BE2C (cell line): ENCODE data around the gene IL12RB1.

ENCODE experiments used
- DNase-seq: peaks from one replicate; pipeline ENCODE4 v3.0.0-alpha.2; 2020
- H3K27me3 ChIP-seq: fragments of 250-450 bp; sonication (Bioruptor Pico); 2 replicates; pipeline ENCODE4 v1.5.1; 2020; ENCODE audit warnings: mild to moderate bottlenecking
- H3K36me3 ChIP-seq: fragments of 250-450 bp; sonication (Bioruptor Pico); 2 replicates; pipeline ENCODE4 v1.5.1; 2020; ENCODE audit warnings: mild to moderate bottlenecking
- H3K4me1 ChIP-seq: fragments of 250-450 bp; sonication (Bioruptor Pico); 2 replicates; pipeline ENCODE4 v1.5.1; 2020
- H3K4me3 ChIP-seq: 2 replicates; pipeline ENCODE4 v1.5.1; 2011; ENCODE audit warnings: low read depth, low read length
- H3K9me3 ChIP-seq: fragments of 250-450 bp; sonication (Bioruptor Pico); 2 replicates; pipeline ENCODE4 v1.5.1; 2020
- TF ChIP-seq, protein P1 (sequence below): IDR thresholded peaks from 2 replicates; pipeline ENCODE4 v1.5.1; 2012; ENCODE audit warnings: mild to moderate bottlenecking, low read depth, low read length

IL12RB1 gene

DNA sequence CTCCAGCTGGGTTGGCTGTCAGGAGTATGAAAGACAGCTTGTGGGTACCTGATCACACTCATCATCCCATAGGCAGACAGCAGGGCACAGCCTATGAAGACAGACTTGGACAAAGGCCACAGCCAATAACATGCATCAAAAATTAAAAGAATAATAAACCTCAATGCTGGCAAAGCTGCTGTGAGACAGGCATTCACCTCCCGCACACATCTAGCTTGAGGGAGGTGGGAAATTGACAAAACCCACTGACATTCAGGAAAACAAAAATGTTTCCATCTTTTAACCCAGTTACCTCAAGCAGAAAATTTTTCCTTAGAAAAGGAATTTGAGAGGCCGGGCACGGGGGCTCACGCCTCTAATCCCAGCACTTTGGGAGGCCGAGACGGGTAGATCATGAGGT is 14.4 kb downstream of the IL12RB1 start:
- no peaks in the 10 kb centered on the region for H3K36me3 ChIP-seq
- TF ChIP-seq, protein P1, sequence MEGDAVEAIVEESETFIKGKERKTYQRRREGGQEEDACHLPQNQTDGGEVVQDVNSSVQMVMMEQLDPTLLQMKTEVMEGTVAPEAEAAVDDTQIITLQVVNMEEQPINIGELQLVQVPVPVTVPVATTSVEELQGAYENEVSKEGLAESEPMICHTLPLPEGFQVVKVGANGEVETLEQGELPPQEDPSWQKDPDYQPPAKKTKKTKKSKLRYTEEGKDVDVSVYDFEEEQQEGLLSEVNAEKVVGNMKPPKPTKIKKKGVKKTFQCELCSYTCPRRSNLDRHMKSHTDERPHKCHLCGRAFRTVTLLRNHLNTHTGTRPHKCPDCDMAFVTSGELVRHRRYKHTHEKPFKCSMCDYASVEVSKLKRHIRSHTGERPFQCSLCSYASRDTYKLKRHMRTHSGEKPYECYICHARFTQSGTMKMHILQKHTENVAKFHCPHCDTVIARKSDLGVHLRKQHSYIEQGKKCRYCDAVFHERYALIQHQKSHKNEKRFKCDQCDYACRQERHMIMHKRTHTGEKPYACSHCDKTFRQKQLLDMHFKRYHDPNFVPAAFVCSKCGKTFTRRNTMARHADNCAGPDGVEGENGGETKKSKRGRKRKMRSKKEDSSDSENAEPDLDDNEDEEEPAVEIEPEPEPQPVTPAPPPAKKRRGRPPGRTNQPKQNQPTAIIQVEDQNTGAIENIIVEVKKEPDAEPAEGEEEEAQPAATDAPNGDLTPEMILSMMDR = no peak

DNA sequence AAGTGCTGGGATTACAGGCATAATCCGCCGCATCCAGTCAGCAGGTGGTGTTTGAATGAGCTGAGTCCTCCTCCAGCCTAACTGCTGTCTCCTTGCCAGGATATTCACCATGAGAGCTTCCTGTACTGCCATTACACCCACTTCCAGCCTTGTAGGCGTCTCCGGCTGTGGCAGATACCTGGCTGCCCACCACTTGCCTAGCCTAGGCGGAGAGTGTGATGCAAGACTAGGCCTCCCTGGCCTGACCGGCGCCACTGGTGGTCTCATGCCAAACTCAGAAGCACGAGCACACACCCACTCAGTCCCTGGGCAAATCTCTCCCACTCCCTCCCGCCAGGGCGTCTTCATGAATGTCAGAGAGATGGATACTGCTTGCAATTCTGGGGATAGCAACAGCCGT is 16.6 kb downstream of the IL12RB1 start:
- no peaks in the 10 kb centered on the region for H3K36me3 ChIP-seq
- no peaks in the 10 kb centered on the region for H3K27me3 ChIP-seq
- no peaks in the 10 kb centered on the region for H3K4me1 ChIP-seq

More for the DNA sequence above, 14.4 kb downstream of the IL12RB1 start:
- DNase-seq = no peak
- no peaks in the 10 kb centered on the region for H3K9me3 ChIP-seq
- H3K4me3 ChIP-seq = no peak overlapping the region
- no peaks in the 10 kb centered on the region for H3K4me1 ChIP-seq
- no peaks in the 10 kb centered on the region for H3K27me3 ChIP-seq

DNA sequence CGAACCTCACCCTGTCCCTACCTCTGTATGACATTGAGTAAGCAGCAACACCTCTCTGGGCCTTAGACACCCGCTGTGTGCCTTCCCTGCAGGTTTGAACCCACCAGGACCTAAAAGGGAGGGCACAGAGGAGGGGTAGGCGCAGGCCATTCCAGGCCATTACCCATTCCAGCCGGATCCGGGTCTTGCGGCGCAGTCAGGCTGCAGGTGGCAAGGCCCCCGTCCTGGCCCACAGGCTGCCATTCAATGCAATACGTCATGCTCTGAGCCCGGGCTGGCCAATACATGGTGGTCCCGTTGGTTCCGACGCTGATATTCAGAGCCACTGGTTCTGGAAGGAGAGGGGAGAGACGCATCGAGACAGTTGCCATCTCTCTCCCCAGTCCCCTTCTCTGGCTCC is 17.4 kb downstream of the IL12RB1 start:
- TF ChIP-seq, protein P1 = no peak
- Histone ChIP-seq H3K9me3 (no peaks in the 10 kb centered on the region), H3K4me3 (no peak overlapping the region), H3K36me3 (no peaks in the 10 kb centered on the region), H3K4me1 (no peaks in the 10 kb centered on the region), H3K27me3 (no peaks in the 10 kb centered on the region)
- DNase-seq = no peak

More for the DNA sequence above, 16.6 kb downstream of the IL12RB1 start:
- DNase-seq = no peak
- TF ChIP-seq, protein P1 = no peak
- Histone ChIP-seq H3K4me3 (no peak overlapping the region), H3K9me3 (no peaks in the 10 kb centered on the region)

DNA sequence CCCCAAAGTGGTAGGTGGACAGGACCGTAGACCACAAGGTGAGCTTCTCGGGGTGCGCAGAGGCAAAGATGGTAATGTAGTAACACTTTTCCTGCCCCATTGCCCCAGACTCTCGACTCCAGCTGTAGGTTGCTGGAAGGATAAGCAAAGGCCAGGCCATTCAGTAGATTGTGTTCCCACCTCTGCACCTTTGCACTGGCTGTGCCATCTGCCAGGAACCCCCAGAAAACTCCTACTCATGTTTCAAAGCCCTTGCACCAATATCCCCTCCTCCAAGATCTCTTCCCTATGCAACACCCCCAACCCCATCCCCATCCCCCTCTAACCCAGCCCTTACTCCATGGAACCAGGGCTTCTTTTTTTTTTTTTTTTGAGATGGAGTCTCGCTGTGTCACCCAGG is 18.3 kb downstream of the IL12RB1 start:
- Histone ChIP-seq H3K9me3 (no peaks in the 10 kb centered on the region), H3K4me3 (no peak overlapping the region), H3K4me1 (no peaks in the 10 kb centered on the region), H3K27me3 (no peaks in the 10 kb centered on the region), H3K36me3 (no peaks in the 10 kb centered on the region)
- TF ChIP-seq, protein P1 = no peak
- DNase-seq = no peak

DNA sequence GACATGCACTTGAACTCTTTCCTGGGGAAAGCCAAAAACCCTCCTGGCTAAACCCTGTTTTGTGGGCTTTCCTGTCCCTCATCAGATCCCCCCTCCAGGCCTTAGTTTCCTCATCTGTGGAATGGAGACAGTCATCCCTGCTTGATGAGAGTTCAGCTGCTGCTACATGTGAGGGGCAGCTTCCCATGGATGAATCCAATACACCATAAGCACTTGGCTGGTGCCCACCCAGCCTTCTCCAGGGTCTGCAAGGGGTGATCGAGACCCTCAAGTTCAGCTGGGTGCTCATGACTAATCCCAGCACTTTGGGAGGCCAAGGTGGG is 21.6 kb downstream of the IL12RB1 start:
- no peaks in the 10 kb centered on the region for H3K9me3 ChIP-seq
- DNase-seq = no peak

DNA sequence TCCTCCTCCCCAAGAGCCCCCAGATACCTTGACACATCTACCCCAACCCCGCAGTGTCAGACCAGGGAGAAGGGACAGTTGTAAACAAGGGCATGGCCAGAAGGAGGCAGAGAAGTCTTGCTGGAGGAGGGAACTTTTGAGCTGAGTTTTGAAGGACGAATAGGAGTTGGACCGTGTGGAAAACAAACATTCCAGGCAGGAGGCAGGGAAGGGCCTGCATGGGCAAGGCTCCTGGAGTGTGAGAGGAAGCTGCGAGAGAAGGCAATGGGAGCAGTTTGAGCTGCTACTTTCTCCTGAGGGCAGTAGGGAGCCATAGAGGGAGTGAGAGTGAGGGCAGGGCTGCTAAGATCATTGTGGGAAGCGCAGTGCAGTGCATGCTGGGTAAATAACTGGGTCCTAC is 23.3 kb downstream of the IL12RB1 start:
- DNase-seq = peak; percentile 47
- TF ChIP-seq, protein P1 = peak; percentile 54
- no peak overlapping the region for H3K4me3 ChIP-seq
- no peaks in the 10 kb centered on the region for H3K27me3 ChIP-seq
- H3K9me3 ChIP-seq = no peaks in the 10 kb centered on the region
- H3K4me1 ChIP-seq = no peaks in the 10 kb centered on the region
- H3K36me3 ChIP-seq = no peaks in the 10 kb centered on the region

More for the DNA sequence above, 21.6 kb downstream of the IL12RB1 start:
- no peaks in the 10 kb centered on the region for H3K36me3 ChIP-seq
- TF ChIP-seq, protein P1 = no peak
- no peaks in the 10 kb centered on the region for H3K4me1 ChIP-seq
- H3K4me3 ChIP-seq = no peak overlapping the region
- H3K27me3 ChIP-seq = no peaks in the 10 kb centered on the region
